Subcutaneous adipose tissue (tissue), 4 donors: ENCODE data around the gene SYT9. TPM values are rescaled to one million over a fixed set of nuclear protein-coding genes. Genes with fewer than 3 reads are reported as not detected.

ENCODE experiments used
- total RNA-seq, 4 donors: library from RNA; depleted of rRNA; stranded (reverse); fragments of >200 nt; gene quantifications; one replicate each; pipeline ENCODE4 v1.1.0, GENCODE V29; 2016
- TF ChIP-seq, protein P1 (sequence below): fragments of 450-650 bp; IDR thresholded peaks from one replicate; pipeline ENCODE4 v1.5.1; 2016; ENCODE audit warnings: low read depth, mild to moderate bottlenecking, control low read depth, antibody characterized with exemption, moderate library complexity

SYT9 gene
- total RNA-seq, 4 donors from 2014 or later: not detected

GRCh38 chr11:7467652-7468051 lies 215.9 kb downstream of the SYT9 start:
- TF ChIP-seq, protein P1, sequence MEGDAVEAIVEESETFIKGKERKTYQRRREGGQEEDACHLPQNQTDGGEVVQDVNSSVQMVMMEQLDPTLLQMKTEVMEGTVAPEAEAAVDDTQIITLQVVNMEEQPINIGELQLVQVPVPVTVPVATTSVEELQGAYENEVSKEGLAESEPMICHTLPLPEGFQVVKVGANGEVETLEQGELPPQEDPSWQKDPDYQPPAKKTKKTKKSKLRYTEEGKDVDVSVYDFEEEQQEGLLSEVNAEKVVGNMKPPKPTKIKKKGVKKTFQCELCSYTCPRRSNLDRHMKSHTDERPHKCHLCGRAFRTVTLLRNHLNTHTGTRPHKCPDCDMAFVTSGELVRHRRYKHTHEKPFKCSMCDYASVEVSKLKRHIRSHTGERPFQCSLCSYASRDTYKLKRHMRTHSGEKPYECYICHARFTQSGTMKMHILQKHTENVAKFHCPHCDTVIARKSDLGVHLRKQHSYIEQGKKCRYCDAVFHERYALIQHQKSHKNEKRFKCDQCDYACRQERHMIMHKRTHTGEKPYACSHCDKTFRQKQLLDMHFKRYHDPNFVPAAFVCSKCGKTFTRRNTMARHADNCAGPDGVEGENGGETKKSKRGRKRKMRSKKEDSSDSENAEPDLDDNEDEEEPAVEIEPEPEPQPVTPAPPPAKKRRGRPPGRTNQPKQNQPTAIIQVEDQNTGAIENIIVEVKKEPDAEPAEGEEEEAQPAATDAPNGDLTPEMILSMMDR: no peak

GRCh38 chr11:7469351-7469865 lies 217.7 kb downstream of the SYT9 start:
- TF ChIP-seq, protein P1: no peak

DNA sequence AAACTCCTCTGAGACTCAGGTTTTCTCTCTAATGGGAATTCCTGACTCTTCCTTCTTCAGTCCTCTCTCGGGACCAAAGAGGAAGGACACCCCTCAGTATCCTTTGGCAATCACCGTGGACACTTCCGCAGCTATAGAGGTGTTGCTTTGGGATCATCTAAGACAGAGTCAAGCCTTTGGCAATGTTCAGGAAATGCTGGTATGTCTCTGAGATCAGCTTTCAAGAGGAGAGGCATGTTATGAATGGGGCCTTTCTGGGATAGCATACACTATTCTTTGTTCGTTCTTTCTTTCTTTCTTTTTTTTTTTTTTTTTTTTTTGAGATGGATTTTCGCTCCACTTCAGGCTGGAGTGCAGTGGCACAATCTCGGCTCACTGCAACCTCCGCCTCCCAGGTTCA lies 219.4 kb downstream of the SYT9 start:
- TF ChIP-seq, protein P1: no peak

DNA sequence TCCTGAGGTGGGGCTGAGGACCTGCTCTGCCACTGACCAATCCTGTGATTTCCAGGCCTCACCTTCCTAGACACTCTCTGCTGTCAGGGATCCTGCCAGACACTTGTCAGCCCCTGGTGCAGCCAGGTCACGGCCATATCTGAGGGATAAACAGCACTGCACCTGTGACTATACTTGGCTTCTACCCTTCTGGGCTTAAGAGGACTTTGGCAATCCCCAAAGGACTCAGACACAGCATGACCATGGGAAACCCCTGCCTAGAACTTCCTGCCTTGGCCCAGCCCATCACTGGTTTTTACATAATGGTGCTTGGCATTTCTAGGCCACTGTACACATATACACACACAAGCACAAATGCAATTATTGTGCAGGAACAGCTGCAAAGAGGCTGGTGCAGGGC lies 222.0 kb downstream of the SYT9 start:
- TF ChIP-seq, protein P1: no peak

DNA sequence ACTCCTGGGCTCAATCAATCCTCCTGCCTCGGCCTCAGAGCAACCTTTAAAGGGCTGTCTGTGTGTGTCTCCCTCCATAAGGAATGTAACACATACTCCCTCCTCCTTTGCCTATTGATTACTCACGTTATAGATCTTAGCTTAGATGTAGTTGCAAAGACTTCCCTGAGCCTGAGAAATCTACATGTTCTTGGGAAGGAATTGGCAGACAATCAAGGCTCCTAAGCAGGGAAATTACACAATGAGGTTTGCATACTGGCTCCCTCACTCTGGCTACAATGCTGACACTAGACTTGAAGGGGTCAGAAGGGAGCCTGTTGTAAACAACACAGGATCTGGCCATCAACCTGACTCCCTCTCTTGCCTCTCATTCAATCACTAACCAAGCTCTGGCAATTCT lies 228.4 kb downstream of the SYT9 start:
- TF ChIP-seq, protein P1: no peak

DNA sequence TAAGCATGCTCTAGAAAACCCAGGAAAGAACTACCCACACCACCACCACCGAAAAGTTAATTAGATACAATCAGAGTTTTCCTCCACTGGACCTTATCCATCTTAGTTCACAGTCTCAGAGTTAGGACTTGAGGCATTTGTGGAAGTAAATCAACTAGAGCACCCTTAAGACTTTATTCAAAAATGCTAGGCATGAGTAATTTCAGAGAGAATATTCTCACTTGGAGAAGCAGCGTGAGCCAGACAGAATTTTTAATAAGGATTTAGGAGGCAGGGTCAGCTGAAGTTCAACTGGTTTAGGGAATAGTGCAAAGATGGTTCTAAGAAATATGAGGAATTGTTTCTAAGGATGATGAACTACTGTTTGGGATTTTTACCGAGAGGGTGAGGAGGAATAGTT lies 232.4 kb downstream of the SYT9 start:
- TF ChIP-seq, protein P1: no peak

DNA sequence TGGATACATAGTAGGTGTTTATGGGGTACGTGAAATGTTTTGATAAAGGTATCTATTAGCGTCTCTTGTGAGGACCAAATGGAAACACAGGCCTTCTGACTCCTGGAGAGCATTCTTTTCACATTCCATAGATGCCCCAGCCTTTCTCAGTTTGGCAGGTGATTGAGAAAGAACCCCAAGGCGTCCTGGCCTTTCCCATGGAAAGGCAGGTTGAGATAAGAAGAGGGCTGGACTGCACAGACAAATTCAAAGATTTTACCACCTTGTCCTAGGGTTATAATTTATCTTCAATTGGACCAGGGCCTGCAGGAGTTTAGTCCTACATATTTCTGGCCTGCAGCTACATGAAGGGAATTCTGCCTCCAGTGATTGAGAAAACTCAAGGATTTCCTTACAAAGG lies 232.9 kb downstream of the SYT9 start:
- TF ChIP-seq, protein P1: no peak
